GM12873 (cell line): ENCODE data around the gene OLIG3.

Experiments
- TF ChIP-seq, protein P1 (sequence below): IDR thresholded peaks from 2 replicates; pipeline ENCODE4 v1.5.1; 2012; ENCODE audit warnings: low read depth, mild to moderate bottlenecking, moderate library complexity, low read length, control low read depth; ENCODE audit not compliant: insufficient read depth; ENCODE audit errors: missing control alignments

The OLIG3 gene

DNA sequence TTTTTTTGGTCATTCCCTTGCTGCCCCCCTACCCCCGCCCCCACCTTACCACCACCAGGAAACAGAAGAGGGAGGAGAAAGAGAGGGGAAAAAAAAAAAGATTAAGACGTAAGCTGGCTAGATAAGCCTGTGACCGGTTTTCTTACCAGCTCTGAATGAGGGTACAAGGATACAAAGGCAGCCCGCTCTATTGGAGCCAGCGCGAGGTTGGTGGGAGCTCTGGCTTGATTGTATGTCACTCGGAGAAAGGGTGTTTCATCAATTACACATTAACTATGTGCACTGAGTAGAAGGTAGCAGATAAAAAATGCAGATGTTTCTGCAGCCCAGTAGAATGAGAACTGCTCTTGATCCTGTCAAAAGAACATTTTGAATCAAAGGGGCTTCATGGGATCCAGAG, 28.6 kb upstream of the OLIG3 start:
- TF ChIP-seq, protein P1, sequence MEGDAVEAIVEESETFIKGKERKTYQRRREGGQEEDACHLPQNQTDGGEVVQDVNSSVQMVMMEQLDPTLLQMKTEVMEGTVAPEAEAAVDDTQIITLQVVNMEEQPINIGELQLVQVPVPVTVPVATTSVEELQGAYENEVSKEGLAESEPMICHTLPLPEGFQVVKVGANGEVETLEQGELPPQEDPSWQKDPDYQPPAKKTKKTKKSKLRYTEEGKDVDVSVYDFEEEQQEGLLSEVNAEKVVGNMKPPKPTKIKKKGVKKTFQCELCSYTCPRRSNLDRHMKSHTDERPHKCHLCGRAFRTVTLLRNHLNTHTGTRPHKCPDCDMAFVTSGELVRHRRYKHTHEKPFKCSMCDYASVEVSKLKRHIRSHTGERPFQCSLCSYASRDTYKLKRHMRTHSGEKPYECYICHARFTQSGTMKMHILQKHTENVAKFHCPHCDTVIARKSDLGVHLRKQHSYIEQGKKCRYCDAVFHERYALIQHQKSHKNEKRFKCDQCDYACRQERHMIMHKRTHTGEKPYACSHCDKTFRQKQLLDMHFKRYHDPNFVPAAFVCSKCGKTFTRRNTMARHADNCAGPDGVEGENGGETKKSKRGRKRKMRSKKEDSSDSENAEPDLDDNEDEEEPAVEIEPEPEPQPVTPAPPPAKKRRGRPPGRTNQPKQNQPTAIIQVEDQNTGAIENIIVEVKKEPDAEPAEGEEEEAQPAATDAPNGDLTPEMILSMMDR = no peak

DNA sequence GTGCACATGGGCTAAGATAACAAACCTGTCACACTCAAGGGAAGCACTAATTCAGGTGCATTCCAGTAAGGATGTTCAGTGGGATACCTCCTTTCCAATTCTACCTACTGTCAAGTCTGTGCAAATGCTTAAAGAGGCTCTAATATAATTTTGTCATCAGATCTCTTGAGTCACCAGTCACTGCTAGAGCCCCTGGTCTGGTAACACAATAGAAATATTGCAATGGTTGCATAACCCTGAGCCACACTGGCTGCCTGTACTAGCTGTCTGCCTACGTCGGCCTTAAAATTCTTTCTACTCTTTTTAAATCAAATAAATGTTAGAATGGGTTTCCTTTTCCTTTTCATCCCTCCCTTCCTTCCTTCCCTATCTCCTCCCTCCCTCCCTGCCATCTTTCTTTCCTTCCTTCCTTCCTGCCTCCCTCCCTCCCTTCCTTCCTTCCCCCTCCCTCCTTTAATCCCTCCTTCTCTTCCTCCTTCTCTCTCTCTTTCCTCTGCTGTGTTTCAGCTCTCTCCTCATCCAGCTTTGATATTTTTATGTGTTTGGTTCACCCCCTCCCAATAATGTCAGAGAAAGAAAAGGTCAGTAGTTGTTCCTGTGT, 28.1 kb upstream of the OLIG3 start:
- TF ChIP-seq, protein P1 = no peak

DNA sequence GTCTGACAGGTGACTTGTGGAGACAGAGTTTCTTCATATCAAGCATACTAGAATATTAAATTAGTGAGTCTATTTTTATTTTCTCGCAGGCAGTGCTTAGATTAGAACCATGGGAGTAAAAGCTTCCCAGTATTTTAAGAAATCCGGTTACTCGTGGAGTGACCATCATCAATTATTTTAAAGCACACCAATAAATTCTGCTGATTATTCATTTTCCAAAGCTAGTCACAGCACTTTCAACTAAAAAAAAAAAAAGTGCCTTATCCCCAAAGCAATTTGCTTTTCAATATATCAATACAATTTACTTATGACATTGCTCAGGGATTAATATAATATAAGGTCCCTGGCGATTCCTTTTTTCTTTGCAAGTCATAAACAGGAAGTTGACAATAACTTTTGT, 26.3 kb upstream of the OLIG3 start:
- TF ChIP-seq, protein P1 = no peak

DNA sequence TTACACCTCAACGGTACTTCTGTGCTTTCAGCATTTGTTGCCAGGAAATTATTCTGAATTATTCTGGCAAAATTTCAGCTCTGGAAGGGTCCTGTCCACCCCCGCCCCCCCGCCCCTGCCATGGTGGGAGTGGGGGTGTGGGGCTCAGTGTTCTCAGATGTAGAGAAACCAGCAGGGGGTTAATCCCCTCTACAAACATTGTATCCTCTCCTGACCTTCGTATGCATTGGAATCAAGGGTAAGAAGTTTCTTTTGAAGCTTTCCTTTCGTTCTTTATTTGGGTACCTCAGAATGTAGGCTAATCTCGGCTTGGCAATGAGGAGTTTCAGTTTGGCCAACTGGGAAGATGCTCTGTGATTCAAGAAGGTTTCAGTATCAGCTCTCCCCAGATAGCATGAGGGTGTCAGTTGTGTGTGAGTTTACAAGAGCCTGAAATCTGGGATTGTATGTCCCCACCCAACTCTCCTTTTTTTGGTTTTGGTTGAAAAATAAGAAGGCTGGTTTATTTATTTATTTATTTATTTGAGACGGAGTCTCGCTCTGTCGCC, 25.5 kb upstream of the OLIG3 start:
- TF ChIP-seq, protein P1 = no peak

DNA sequence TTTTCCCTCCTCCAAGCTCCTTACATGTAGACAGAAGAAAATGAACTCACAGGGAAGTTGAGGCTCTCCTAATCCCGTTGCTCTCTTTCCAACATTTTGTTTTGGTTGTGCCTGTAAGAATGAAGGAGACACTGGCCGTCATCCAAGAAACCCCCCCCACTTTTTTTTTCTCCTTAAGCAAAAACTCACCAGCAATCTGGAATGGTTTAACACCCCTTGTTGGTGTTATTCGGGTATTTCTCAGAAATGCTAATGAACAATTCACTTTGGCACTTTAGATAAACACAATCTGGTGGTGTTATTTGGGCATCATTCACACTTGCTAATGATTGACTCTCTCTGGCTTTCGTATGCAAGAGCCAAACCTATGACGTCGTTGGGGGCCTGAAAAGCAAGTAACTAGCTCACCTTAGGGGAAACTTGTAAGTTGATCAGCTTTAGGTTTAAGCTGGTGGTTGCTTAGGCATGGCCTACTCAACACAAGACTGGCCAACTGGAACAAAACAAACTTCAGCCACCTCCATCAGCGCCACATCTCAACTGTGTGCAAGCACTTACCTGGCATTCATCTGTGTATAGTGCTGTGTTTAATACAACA, 24.3 kb upstream of the OLIG3 start:
- TF ChIP-seq, protein P1 = no peak

DNA sequence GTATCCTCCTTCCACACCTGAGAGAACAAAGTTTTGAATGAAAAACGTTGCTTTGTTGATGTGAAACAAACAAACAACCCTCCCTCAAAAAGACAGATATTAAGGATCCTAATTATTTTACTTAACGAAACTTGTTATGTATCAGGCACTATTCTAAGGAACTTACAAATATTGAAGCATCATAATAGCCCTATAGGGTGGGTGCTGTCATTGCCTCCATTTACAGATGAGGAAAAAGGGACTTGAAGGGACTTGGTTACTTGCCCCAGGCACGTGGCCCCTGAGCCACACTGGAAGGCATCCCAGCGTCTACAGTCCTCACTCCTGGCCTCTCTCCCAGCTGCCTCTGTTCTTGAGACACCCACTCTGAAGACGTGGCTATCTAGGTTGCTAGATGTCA, 20.2 kb upstream of the OLIG3 start:
- TF ChIP-seq, protein P1 = no peak

DNA sequence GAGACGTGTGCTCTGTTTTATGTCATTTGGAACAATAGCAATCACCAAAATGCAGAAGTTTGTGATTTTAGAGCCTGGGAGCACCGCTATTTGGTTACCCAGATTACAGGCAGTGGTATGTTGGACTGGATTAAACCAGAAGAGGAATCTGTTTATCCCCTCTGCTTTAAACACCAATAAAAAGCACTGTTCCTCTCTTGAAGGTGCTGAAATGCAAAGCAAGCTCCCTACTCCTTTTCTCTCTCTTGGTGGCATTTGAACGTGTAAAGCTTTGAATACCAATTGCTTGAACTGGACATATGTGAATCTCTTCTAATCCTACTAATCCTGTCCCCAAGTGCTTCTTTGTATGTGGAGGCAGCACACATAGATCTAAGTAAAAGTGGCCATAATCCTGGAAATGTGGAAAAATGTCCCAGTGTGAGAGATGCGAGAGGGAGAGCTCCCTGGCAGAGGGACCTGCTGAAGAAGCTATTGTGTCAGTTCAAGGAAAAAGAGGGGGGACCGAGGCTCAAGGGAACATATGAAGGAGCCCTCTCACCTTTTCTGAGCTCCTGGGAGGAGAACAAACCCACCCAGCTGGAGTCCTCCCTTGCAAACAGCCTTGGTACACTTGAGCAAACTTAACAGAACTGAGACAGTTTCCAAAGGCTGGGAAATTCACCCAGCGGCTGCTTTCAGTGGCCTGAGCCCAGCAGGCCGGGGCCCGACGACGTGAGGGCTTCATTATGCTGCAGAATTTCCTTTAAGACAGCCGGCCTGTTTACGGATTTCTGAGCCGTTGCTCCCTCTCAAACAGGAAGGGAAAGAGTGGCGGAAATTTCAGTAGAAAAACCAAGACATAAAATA, 18.8 kb upstream of the OLIG3 start:
- TF ChIP-seq, protein P1 = no peak
